Ishikawa (cell line): ENCODE measurements around the gene MACF1.

Experiments used
- CEBPB ChIP-seq: IDR thresholded peaks from 2 replicates; pipeline ENCODE4 v1.6.1; 2012
- EGR1 ChIP-seq: IDR thresholded peaks from 2 replicates; pipeline ENCODE4 v1.6.1; 2012
- FOXM1 ChIP-seq: IDR thresholded peaks from 2 replicates; pipeline ENCODE4 v1.6.1; 2012; ENCODE audit warnings: low read depth, borderline replicate concordance
- MAX ChIP-seq: IDR thresholded peaks from 2 replicates; pipeline ENCODE4 v1.6.1; 2012
- NFIC ChIP-seq: IDR thresholded peaks from 2 replicates; pipeline ENCODE4 v1.6.1; 2012
- RAD21 ChIP-seq: IDR thresholded peaks from 2 replicates; pipeline ENCODE4 v1.6.1; 2012; ENCODE audit warnings: low read depth
- REST ChIP-seq: IDR thresholded peaks from 2 replicates; pipeline ENCODE4 v1.6.1; 2012; ENCODE audit warnings: low read depth, mild to moderate bottlenecking
- TAF1 ChIP-seq: IDR thresholded peaks from 2 replicates; pipeline ENCODE4 v1.6.1; 2012; ENCODE audit warnings: low read depth, mild to moderate bottlenecking
- TCF12 ChIP-seq: IDR thresholded peaks from 2 replicates; pipeline ENCODE4 v1.6.1; 2012; ENCODE audit warnings: low read depth
- TEAD4 ChIP-seq: IDR thresholded peaks from 2 replicates; pipeline ENCODE4 v1.6.1; 2012
- USF1 ChIP-seq: IDR thresholded peaks from 2 replicates; pipeline ENCODE4 v1.6.1; 2012
- ZBTB7A ChIP-seq: IDR thresholded peaks from 2 replicates; pipeline ENCODE4 v1.6.1; 2012; ENCODE audit warnings: low read depth

GRCh38 chr1:39481289-39481688, 276.8 kb downstream of the MACF1 start:
- TF ChIP-seq NFIC (no peak), EGR1 (no peak), ZBTB7A (no peak), TEAD4 (no peak), RAD21 (no peak), MAX (no peak), TAF1 (no peak), REST (no peak), CEBPB (no peak), TCF12 (no peak), FOXM1 (no peak), USF1 (no peak)
